ENCODE results near the gene MPPED1. TPM values are rescaled to one million over a fixed set of nuclear protein-coding genes. Genes with fewer than 3 reads are reported as not detected.

The MPPED1 gene
- total and polyA plus RNA-seq, 3 experiments from 2014 or later, result not detected

DNA sequence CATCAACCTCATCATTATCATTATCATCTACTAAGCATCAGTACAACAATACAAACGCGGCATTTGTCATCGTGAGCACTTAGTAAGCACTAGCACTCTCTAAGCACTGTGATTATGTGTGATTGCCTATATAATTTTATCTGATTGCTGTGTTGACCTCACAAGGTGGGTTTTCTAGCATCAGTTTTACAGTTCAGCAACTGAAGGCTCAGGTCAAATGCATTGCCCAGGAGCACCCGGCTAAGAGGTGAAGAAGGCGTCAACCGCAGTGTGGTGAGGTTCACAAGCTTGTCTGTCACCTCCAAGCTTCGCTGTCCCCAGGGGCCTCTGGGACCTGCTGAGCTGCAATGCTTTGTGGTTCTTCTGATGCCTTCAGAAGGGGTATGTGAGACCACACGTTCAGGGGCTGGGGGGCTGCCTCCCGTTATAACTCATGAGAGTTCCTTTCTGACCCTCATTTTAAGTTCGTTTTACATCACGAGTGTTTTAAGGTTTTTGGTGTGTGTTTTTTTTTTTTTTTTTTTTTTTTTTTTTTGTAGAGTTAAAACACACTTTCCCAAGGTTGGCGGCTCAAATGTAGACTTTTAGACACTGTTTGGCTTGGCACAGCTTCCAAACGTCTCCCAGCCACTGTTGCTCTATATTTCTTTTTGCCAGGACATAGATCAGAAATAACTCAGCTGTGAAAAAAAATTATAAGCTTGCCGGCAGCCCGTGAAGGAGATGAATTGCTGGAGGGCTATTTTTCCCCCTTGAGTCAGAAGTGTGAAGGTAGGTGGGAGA lies 34.9 kb upstream of the MPPED1 start:
- H3K36me3 Mint-ChIP-seq, result peaks cover 0 to 9% (median 0%) of the 10 kb centered on the region in 3 donors
- peak overlapping the region; percentile 0 to 71 (median 48) for H3K4me3 Mint-ChIP-seq
- Histone ChIP-seq H3K36me3 (ENCODE audit: insufficient read depth, low read length) (no peaks in the 10 kb centered on the region), H3K27me3 (ENCODE audit: insufficient read depth, low read length, poor library complexity, severe bottlenecking) (peaks cover 23% of the 10 kb centered on the region), H3K27ac (ENCODE audit: low read depth, low read length) (no peak overlapping the region), H3K4me3 (ENCODE audit: low read length) (no peak overlapping the region), H3K4me1 (ENCODE audit: insufficient read depth, low read length) (peaks cover 24% of the 10 kb centered on the region), H3K9me3 (ENCODE audit: low read length) (no peaks in the 10 kb centered on the region)
- H3K9me3 Mint-ChIP-seq, result peaks cover 6 to 18% (median 9%) of the 10 kb centered on the region in 5 donors
- POLR2A ChIA-PET, result interaction anchor here (1.1 kb wide), 1 partner anchor 37 kb away, joined by 3 read pairs; no protein-coding TSS in a partner anchor
- peaks cover 35 to 38% of the 10 kb centered on the region in 2 donors for H3K27me3 Mint-ChIP-seq
- DNase-seq, result peak; percentile 3 to 92 (median 64)
- peaks cover 34 to 54% (median 45%) of the 10 kb centered on the region in 3 donors for H3K4me1 Mint-ChIP-seq
- H3K27ac Mint-ChIP-seq, result peak overlapping the region in 6 of 8 donors; percentile 2 to 88 (median 44)
- CTCF ChIA-PET, result interaction anchor here (0.6 to 2.4 kb wide), 6 partner anchors 9 to 147 kb away, joined by 3 to 11 read pairs (median 6); no protein-coding TSS in a partner anchor

DNA sequence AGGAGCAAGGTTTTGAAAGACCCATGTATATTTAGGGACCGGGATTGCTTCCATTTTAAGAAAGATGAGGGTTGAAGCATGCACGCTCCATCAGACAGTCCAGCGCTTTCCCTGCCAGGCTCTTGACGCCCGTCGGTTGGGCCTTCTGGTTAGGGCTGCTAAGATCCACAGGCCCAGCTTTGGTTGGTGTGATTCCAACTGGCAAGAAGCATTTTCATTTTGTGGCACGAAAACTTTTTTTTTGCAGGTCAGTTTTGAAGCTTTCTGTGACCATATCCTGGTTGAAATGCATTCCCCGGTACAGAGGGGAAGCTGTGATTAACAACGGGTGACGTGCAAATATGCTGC lies 34.3 kb upstream of the MPPED1 start:
- Mint-ChIP-seq H3K4me1 (peaks cover 35 to 60% (median 48%) of the 10 kb centered on the region in 3 donors), H3K4me3 (peak overlapping the region in 6 of 7 donors; percentile 25 to 71 (median 52)), H3K9me3 (peaks cover 6 to 18% (median 9%) of the 10 kb centered on the region in 5 donors), H3K36me3 (peaks cover 0 to 9% (median 0%) of the 10 kb centered on the region in 3 donors), H3K27me3 (peaks cover 32 to 36% of the 10 kb centered on the region in 2 donors), H3K27ac (peak overlapping the region in 5 of 8 donors; percentile 6 to 72 (median 63))
- Histone ChIP-seq H3K4me1 (ENCODE audit: insufficient read depth, low read length) (peaks cover 24% of the 10 kb centered on the region), H3K4me3 (ENCODE audit: low read length) (no peak overlapping the region), H3K9me3 (ENCODE audit: low read length) (no peaks in the 10 kb centered on the region), H3K27me3 (ENCODE audit: insufficient read depth, low read length, poor library complexity, severe bottlenecking) (peaks cover 23% of the 10 kb centered on the region), H3K36me3 (ENCODE audit: insufficient read depth, low read length) (no peaks in the 10 kb centered on the region), H3K27ac (ENCODE audit: low read depth, low read length) (no peak overlapping the region)
- ChIA-PET CTCF (interaction anchor here (1.5 to 2.4 kb wide), 5 partner anchors 9 to 146 kb away, joined by 6 to 12 read pairs (median 8); no protein-coding TSS in a partner anchor), POLR2A (interaction anchor here (1.1 kb wide), 1 partner anchor 38 kb away, joined by 3 read pairs; no protein-coding TSS in a partner anchor)
- DNase-seq, result no peak

DNA sequence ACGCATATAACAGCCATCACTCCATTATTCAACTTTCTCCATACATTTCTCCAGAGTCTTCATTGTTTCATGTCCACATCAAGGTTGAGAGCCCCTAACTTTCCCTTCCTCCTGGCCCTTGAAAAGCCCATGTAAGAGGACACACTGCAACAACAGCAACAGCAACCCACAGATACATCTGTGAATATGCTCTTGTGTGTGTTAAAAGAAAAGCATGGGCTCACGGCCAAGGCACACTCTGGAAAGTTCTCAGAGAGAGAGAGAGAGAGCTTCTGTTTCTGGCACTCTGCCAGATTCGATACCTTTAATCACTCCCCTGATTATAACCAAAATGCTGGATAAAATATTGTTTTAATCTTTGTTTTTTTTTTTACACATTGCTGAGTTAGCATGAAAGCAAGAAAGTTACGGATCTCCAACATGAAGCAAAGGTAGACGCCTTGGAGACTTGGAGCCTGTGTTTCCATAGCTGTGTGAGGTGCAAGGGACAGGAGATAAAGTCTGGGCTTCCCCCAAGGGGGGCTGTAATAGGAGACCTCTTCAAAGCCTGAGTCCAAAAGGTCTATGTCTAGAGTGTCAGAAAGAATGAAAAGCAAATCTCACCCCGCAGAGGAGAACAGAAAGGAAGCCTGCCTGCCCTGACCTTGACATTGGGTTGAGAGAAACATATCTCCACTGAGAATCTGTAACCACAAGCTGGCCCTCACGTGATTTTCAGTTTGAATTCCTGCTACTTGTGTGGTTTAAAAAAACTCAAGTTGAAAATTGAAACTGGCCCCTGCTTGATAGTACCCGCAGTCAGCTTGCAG lies 33.7 kb upstream of the MPPED1 start:
- DNase-seq, result no peak
- H3K27me3 Mint-ChIP-seq, result peaks cover 31 to 36% of the 10 kb centered on the region in 2 donors
- POLR2A ChIA-PET, result interaction anchor here (0.7 to 1.1 kb wide), 2 partner anchors 39 to 717 kb away, joined by 3 to 4 read pairs; no protein-coding TSS in a partner anchor

DNA sequence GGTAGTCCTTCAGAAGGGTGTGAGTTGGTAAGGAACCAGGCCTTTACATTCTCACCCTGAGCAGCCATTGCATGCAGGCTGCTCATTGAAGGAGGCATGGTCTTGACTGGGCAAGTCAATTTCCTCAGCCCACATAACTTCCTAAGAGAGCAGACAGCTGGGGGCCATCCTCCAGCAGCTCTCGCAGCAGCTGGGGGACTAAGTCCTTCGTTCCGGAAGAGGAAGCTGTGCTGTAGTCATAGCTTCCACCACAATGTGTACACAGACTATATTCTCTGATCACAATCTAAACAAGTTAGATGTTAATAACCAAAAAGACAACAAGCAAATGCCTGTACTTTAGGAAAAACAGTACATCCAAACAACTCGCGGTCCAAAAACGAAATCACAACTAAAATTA lies 30.1 kb upstream of the MPPED1 start:
- POLR2A ChIA-PET, result no interaction called here

More for the DNA sequence above, 33.7 kb upstream of the MPPED1 start:
- CTCF ChIA-PET, result interaction anchor here (0.9 to 2.4 kb wide), 6 partner anchors 8 to 147 kb away, joined by 5 to 12 read pairs (median 7); no protein-coding TSS in a partner anchor
- Mint-ChIP-seq H3K4me1 (peaks cover 35 to 60% (median 48%) of the 10 kb centered on the region in 3 donors), H3K36me3 (peaks cover 0 to 9% (median 0%) of the 10 kb centered on the region in 3 donors), H3K27ac (peak overlapping the region in 5 of 8 donors; percentile 23 to 64 (median 63)), H3K9me3 (peaks cover 6 to 16% (median 9%) of the 10 kb centered on the region in 5 donors), H3K4me3 (peak overlapping the region; percentile 24 to 71 (median 46))
- Histone ChIP-seq H3K4me1 (ENCODE audit: insufficient read depth, low read length) (peaks cover 24% of the 10 kb centered on the region), H3K9me3 (ENCODE audit: low read length) (no peaks in the 10 kb centered on the region), H3K27me3 (ENCODE audit: insufficient read depth, low read length, poor library complexity, severe bottlenecking) (peaks cover 23% of the 10 kb centered on the region), H3K36me3 (ENCODE audit: insufficient read depth, low read length) (no peaks in the 10 kb centered on the region), H3K27ac (ENCODE audit: low read depth, low read length) (no peak overlapping the region), H3K4me3 (ENCODE audit: low read length) (no peak overlapping the region)

DNA sequence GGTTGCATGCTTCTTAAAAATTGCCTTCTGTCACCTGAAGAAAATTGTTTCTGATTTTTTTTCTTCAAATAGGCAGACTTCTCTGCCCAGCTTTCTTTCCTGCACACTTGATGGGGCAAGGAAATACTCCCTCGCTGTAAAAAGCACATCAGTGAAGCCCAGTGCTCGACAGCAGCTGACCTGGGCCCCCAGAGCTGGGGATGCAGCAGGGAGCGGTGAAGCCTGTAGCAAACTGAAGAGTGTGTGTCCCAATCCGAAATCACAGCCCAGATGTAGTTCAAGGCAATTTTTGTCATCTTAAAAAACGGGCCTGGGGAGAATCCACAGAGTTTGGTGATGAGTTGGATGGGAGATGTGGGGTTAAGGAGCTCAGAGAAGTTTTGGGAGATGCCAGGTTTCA lies 27.0 kb upstream of the MPPED1 start:
- Mint-ChIP-seq H3K27ac (no peak overlapping the region), H3K36me3 (no peaks in the 10 kb centered on the region), H3K4me1 (peaks cover 11 to 30% (median 18%) of the 10 kb centered on the region in 3 donors), H3K9me3 (no peaks in the 10 kb centered on the region), H3K4me3 (no peak overlapping the region), H3K27me3 (peaks cover 25 to 26% of the 10 kb centered on the region in 2 donors)
- Histone ChIP-seq H3K27me3 (ENCODE audit: insufficient read depth, low read length, poor library complexity, severe bottlenecking) (peaks cover 11% of the 10 kb centered on the region), H3K27ac (ENCODE audit: low read depth, low read length) (no peak overlapping the region), H3K9me3 (ENCODE audit: low read length) (no peaks in the 10 kb centered on the region), H3K4me1 (ENCODE audit: insufficient read depth, low read length) (peaks cover 3% of the 10 kb centered on the region), H3K36me3 (ENCODE audit: insufficient read depth, low read length) (no peaks in the 10 kb centered on the region), H3K4me3 (ENCODE audit: low read length) (no peak overlapping the region)
- CTCF ChIA-PET, result interaction anchor here (1.2 to 7.6 kb wide), 4 partner anchors 38 to 154 kb away, joined by 3 to 48 read pairs (median 42); no protein-coding TSS in a partner anchor
- DNase-seq, result no peak
- POLR2A ChIA-PET, result no interaction called here

More for the DNA sequence above, 30.1 kb upstream of the MPPED1 start:
- CTCF ChIA-PET, result interaction anchor here (0.7 to 7.6 kb wide), 3 partner anchors 35 to 150 kb away, joined by 3 to 38 read pairs (median 5); no protein-coding TSS in a partner anchor
- H3K9me3 Mint-ChIP-seq, result no peaks in the 10 kb centered on the region
- no peak overlapping the region for H3K27ac ChIP-seq (ENCODE audit: low read depth, low read length)
- peaks cover 13% of the 10 kb centered on the region for H3K27me3 ChIP-seq (ENCODE audit: insufficient read depth, low read length, poor library complexity, severe bottlenecking)
- no peaks in the 10 kb centered on the region for H3K9me3 ChIP-seq (ENCODE audit: low read length)
- peaks cover 30 to 57% (median 41%) of the 10 kb centered on the region in 3 donors for H3K4me1 Mint-ChIP-seq
- peak overlapping the region in 5 of 8 donors; percentile 13 to 90 (median 62) for H3K27ac Mint-ChIP-seq
- H3K4me1 ChIP-seq (ENCODE audit: insufficient read depth, low read length), result peaks cover 22% of the 10 kb centered on the region
- no peaks in the 10 kb centered on the region for H3K36me3 ChIP-seq (ENCODE audit: insufficient read depth, low read length)
- DNase-seq, result peak in 2 of 5 donors; percentile 28 to 72
- no peak overlapping the region for H3K4me3 ChIP-seq (ENCODE audit: low read length)
- peaks cover 18 to 27% of the 10 kb centered on the region in 2 donors for H3K27me3 Mint-ChIP-seq
- H3K4me3 Mint-ChIP-seq, result peak overlapping the region in 2 of 7 donors; percentile 41 to 66
- H3K36me3 Mint-ChIP-seq, result no peaks in the 10 kb centered on the region

DNA sequence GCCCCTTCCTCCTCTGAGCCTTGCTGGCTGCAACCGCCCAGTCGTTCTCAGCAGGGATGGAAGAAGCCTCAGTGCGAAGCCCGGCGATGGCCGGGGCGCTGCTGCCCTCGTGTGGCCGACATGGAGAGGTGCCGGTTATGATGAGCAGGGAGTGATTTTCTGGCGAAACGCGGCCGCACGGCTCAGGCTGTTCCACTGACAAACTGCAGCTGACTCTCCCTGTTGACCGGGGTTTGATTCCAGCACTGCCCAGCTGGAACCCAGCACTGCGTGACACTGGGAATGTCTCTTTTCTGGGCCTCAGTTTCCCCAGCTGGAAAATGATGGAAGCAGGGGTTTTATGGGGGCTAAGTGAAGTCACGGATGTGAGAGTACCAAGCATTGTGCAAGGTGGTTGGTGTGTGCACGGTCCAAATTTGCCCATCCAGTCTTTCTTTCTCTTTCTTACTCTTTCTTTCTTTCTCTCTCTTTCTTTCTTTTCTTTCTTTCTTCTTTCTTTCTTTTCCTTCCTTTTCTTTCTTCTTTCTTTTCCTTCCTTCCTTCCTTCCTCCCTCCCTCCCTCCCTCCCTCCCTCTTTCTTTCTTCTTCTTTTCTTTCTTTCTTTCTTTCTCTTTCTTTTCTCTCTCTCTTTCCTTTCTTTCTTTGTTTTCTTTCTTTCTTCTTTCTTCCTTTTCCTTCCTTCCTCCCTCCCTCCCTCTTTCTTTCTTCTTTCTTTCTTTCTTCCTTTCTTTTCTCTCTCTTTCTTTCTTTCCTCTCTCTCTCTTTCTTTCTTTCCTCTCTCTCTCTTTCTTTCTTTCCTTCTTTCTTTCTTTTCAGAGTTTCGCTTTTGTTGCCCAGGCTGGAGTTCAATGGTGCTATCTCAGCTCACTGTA lies 25.8 kb upstream of the MPPED1 start:
- H3K9me3 ChIP-seq (ENCODE audit: low read length), result no peaks in the 10 kb centered on the region
- H3K36me3 ChIP-seq (ENCODE audit: insufficient read depth, low read length), result no peaks in the 10 kb centered on the region
- Mint-ChIP-seq H3K27ac (no peak overlapping the region), H3K27me3 (peaks cover 17 to 24% of the 10 kb centered on the region in 2 donors), H3K36me3 (no peaks in the 10 kb centered on the region), H3K4me1 (peaks cover 11 to 23% (median 16%) of the 10 kb centered on the region in 3 donors), H3K9me3 (no peaks in the 10 kb centered on the region), H3K4me3 (peak overlapping the region in 2 of 7 donors; percentile 20 to 47)
- no peak overlapping the region for H3K4me3 ChIP-seq (ENCODE audit: low read length)
- H3K27me3 ChIP-seq (ENCODE audit: insufficient read depth, low read length, poor library complexity, severe bottlenecking), result peaks cover 11% of the 10 kb centered on the region
- CTCF ChIA-PET, result interaction anchor here (0.7 to 7.6 kb wide), 14 partner anchors 9 to 1239 kb away, joined by 3 to 48 read pairs (median 4); no protein-coding TSS in a partner anchor
- H3K27ac ChIP-seq (ENCODE audit: low read depth, low read length), result no peak overlapping the region
- POLR2A ChIA-PET, result no interaction called here
- H3K4me1 ChIP-seq (ENCODE audit: insufficient read depth, low read length), result peaks cover 3% of the 10 kb centered on the region
- DNase-seq, result peak; percentile 54 to 82 (median 61)

DNA sequence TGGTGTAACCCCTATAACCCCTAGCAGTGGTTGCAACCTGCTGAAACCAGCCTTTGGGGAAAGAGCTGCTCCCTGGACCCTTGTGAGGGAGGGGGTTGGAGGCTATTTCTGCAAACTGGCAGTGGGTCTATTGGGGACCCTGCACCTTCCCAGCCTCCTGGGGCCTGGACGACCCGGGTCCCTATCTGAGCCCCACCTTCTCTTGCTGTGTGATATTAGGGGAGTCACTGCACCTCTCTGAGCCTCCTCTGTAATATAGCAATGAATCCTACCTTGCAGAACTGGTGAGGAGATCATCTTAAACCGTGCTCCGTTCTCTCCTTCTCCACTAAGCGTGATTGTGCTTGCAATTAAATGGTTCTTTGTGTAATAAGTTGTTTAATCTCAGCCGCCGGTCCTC lies 24.0 kb upstream of the MPPED1 start:
- no peak overlapping the region for H3K27ac ChIP-seq (ENCODE audit: low read depth, low read length)
- peaks cover 17 to 19% of the 10 kb centered on the region in 2 donors for H3K27me3 Mint-ChIP-seq
- no peaks in the 10 kb centered on the region for H3K9me3 Mint-ChIP-seq
- CTCF ChIA-PET, result interaction anchor here (0.7 to 5.3 kb wide), 13 partner anchors 9 to 1238 kb away, joined by 3 to 48 read pairs (median 3); no protein-coding TSS in a partner anchor
- no peak overlapping the region for H3K27ac Mint-ChIP-seq
- POLR2A ChIA-PET, result no interaction called here
- H3K4me1 Mint-ChIP-seq, result peaks cover 4 to 8% (median 4%) of the 10 kb centered on the region in 3 donors
- no peaks in the 10 kb centered on the region for H3K36me3 Mint-ChIP-seq
- H3K36me3 ChIP-seq (ENCODE audit: insufficient read depth, low read length), result no peaks in the 10 kb centered on the region
- no peak for DNase-seq
- no peak overlapping the region for H3K4me3 Mint-ChIP-seq
- H3K9me3 ChIP-seq (ENCODE audit: low read length), result no peaks in the 10 kb centered on the region
- peaks cover 3% of the 10 kb centered on the region for H3K4me1 ChIP-seq (ENCODE audit: insufficient read depth, low read length)
- peaks cover 7% of the 10 kb centered on the region for H3K27me3 ChIP-seq (ENCODE audit: insufficient read depth, low read length, poor library complexity, severe bottlenecking)
- H3K4me3 ChIP-seq (ENCODE audit: low read length), result no peak overlapping the region
